Right hindlimb (tissue), 1 donor: ENCODE data around the gene TOPBP1.

ENCODE experiments used
- DNase-seq: peaks from one replicate; pipeline ENCODE4 v3.0.0-alpha.2; 2018

TOPBP1 gene

GRCh38 chr3:133606342-133606741, 55.4 kb downstream of the TOPBP1 start:
- no peak for DNase-seq

GRCh38 chr3:133600572-133601081, 61.1 kb downstream of the TOPBP1 start:
- DNase-seq: no peak

DNA sequence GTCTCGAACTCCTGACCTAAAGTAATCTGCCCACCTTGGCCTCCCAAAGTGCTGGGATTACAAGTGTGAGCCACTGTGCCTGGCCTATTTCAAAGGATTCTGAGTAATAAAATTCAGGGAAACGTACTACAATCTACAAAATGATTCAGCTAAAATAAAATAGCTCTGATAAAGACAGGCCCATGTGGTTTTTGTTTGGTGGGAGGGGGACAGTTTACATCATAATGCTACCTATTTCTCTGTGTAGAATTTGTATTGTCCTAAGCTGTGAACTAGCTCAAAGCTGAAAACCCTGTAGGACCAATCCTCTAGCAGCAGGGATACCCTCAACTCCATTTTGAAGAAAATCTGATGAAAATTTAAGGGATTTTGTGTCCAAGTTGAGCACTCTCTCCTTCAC, 62.5 kb downstream of the TOPBP1 start:
- no peak for DNase-seq

GRCh38 chr3:133598405-133598804, 63.3 kb downstream of the TOPBP1 start:
- DNase-seq: no peak

DNA sequence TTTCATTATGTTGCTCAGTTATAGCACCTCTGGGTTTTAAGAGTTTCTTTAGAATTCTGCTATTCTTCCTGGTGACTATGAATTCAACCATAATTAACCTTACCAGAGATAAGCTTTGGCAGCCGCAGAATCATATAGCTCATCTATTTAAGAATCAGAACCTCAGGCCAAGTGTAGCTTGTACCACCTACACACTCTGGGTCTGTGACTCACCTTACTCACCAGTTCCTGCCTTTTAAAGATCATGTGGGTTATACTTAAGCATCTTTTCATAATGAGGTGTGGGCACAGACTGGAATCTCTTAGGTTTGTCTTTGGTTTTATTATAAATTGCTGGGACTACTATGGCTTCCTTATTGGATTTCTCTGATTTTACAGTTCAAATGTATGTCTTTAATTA, 66.4 kb downstream of the TOPBP1 start:
- no peak for DNase-seq

DNA sequence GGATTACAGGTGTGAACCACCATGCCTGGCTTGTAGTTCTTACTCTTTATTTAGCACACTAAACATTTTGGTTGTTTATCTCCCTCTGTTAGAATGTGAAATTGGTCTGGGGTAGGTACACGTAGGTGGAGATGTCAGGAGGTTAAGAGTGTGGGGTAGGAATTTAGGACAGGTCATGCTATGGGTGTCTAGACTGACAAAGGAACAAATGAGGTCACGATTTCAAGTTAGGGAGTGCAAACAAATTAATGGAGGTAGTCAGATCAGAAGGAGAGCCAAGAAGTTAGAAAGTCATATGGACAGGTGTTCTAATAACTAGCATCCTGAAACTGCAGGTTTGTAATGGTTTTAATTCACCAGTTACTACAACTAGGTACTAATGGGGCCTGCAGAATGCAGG, 68.5 kb downstream of the TOPBP1 start:
- DNase-seq: no peak

GRCh38 chr3:133592843-133593242, 68.9 kb downstream of the TOPBP1 start:
- no peak for DNase-seq

- no peak for DNase-seq
Observed at GRCh38 chr3:133591271-133591742, 70.4 kb downstream of the TOPBP1 start.

DNA sequence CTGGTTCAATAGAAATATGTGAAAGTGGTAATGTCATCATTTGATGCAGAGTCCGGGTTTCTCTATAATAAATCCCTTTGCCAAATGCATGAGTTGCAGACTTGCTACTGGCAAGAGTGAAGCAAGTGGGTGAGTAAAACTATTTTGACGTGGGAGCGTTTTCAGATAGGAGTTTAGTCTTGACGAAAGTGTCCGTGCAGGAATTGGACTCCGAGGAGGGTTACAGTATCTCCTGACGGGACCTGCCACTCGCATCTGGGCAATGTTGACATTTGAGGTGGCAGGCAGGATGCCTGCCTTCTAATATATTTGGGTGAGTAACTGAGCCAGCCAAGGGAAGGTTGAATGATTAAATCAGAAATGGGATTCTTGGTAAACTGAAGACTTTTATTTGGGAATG, 72.2 kb downstream of the TOPBP1 start:
- no peak for DNase-seq

DNA sequence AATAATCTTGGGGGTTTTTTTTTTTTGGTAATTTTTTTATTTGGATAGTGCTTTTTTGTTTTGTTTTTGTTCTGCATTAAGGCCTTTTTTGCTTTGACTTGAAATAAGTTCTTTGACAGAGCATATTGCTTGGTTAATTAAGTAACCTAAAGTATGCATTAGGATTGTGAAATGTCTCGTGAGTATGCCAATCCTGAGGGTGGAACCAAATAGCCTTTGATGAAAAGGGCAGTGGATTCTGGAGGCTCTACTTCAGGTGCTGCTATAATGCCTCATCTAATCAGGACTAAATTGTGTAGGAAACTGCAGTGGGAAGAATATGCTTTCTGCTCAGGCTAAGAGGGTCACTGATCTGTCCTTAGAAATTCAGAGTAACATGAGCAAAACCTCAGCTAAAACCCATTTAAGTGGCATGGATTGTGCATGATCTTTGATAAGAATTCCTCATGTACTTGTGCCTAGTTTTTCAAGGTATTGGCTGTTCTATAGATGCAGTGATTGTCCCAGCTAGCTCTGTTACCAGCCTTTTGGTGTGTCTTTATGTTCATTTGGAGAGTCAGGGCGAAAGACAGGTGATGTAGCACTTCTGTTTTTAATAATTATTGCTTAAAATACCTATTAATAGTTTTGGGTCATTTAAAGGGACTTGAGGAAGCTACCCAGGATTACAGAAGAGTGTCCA, 72.8 kb downstream of the TOPBP1 start:
- DNase-seq: no peak

DNA sequence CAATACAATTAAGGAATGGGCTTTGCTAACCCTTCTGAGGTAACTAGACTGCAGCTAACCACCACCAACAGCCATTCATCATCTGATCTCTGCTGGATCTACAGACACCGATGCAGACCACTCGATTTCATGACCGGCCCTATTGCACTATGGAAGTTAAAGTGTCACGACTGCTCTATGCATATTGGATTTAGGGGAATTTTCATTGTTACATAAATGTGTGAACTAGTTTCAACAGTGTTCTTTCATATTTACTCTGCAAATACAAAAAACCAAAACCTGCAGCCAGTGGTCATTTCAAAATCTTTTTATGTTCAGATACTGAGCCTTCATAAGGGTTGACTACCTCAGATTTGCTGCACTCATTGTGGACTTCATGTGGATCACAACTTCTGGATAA, 73.7 kb downstream of the TOPBP1 start:
- DNase-seq: no peak

DNA sequence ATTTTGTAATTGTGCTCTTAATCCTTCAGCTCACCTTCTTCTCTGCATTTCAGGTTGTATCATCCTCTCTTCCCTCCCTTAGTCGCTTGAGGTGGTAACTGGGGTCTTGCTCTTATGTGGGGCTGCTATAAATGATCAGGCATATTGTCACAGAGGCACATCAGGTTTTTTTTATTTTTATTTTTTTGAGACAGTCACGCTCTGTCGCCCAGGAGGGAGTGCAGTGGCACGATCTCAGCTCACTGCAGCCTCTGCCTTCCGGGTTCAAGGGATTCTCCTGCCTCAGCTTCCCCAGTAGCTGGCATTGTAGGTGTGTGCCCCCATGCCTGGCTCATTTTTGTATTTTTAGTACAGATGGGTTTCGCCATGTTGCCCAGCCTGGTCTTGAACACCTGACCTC, 78.3 kb downstream of the TOPBP1 start:
- no peak for DNase-seq

DNA sequence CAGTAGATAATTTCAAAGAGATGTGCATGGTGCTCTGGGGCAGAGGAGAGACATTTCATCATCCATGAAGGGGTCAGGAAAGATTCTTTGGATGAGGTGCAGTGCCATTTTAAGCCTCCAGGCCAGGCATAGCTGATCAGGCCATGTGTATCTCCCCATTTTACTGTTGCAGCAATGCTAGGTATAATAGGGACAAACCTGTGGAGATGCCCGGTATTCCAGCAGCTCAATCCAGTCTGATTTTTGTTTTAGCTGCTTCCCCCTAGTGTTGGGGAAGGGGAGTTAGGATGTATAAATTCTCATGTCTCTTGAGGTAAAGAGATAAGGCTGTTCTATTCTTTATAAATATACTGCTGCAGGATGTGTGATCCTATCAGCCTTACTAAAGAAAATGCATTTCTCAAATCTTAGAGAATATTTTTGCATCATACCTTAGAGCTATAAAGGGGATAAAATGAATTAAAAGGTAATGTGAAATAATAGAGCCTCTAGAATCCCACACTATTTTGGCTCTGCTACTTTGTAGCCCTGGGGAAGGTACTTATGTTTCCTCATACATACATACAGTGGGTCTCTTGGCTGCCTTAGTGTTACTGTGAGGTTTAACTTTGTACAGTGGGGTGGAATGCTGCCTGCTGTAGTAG, 83.1 kb downstream of the TOPBP1 start:
- no peak for DNase-seq

GRCh38 chr3:133576169-133576568, 85.6 kb downstream of the TOPBP1 start:
- DNase-seq: no peak

DNA sequence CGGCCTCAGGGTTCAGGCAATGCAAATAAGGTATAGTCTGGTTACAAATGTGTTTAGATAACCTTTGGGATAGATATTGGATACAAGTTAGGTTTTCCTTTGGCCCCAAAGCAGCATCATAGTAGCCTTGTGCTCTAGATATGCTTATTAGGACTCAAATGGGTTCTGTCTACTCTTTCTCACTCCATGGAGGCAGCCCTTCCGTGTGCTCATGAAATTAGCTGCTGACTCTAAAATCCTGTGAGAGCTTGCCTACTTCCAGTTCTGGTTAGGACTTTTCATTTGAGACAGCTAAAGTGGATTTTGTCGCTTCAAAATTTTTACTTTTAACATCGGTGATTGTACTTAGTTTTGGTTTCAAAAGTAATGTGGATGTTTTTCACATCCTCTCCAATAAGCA, 86.7 kb downstream of the TOPBP1 start:
- no peak for DNase-seq

DNA sequence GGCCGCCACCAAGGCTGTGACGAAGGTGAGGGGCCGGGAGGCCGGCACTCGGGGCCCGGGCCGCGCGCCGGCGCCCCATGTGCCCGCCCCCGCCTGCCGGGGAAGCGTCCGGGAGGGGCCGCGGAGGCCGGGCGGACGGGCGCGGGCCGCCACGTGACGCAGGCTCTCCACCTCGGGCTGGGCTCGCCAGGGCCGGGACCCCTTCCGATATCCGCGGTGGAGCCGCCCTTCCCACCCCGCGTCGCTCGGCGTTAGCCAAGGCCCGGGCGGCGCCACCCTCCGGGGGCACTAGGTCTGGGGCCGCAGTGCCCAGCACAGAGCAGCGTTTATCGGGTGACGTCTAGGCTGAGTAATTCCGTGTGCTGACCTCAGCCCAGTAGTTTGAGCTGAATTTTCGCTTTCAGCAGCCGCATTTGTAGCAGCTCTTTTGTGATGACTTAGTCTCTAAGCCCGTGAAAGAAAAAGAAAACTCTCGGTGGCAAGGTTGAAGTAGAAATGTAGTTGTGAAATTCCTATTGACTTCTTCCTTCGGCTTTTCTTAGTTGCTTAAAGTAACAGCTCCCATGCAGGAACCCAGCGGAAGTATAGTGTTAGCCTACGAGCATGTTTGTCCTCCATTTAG, 87.4 kb downstream of the TOPBP1 start:
- DNase-seq: peak; percentile 81

DNA sequence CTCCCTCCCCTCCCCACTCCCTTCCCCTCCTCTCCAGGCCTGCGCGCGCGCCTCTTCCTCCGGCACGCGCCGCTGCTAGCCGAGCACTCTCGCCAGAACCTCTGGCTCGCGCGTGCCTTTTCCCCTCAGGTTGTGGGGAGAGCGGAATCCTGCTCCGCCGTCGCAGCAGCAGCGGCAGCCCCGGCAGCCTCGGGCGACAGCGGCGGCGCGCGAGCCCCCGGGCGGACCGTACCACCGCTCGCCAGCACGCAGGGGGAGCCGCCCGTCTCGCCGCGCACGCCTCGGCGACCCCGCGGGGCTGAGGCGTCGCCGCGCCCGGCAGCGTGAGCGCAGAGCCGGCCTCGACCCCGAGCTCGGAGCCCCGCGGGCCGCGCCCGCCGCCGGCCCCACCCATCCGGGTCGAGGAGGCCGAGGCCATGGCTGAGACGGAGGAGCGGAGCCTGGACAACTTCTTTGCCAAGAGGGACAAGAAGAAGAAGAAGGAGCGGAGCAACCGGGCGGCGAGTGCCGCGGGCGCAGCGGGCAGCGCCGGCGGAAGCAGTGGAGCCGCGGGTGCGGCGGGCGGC, 88.0 kb downstream of the TOPBP1 start, which contains the start of gene CDV3:
TSS of gene CDV3 (plus strand) at position 58 of the 566 bp plus-strand sequence. CDS start at position 417, 359 bp downstream.
- no peak for DNase-seq

DNA sequence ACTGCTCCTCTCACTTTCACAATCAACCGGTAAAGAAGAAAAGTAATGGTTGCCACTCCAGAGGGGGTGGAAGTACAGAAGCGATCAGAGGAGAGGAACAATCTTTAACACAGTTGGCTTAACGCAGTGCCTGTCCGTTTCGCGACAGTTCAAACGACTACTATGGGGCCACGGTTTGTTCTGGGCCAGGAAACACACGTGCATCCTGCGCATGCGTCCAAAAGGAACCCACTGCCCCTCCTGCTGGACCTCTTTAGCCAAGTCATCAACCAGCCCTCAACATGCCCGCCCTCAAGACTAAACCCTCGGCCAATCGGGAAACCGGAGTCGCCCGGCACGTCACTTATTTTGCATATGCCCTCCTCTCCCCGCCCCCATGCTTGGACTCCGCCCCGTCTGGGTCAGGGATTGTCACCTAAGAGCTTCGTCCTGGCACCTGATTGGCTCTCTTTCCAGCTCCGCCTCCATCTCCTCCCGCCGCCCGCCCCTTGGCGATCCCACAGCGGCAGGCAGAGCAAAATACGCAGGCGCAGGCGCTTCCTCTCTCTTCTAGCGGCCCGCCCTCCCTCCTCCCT, 88.6 kb downstream of the TOPBP1 start:
- peak; percentile 100 for DNase-seq

DNA sequence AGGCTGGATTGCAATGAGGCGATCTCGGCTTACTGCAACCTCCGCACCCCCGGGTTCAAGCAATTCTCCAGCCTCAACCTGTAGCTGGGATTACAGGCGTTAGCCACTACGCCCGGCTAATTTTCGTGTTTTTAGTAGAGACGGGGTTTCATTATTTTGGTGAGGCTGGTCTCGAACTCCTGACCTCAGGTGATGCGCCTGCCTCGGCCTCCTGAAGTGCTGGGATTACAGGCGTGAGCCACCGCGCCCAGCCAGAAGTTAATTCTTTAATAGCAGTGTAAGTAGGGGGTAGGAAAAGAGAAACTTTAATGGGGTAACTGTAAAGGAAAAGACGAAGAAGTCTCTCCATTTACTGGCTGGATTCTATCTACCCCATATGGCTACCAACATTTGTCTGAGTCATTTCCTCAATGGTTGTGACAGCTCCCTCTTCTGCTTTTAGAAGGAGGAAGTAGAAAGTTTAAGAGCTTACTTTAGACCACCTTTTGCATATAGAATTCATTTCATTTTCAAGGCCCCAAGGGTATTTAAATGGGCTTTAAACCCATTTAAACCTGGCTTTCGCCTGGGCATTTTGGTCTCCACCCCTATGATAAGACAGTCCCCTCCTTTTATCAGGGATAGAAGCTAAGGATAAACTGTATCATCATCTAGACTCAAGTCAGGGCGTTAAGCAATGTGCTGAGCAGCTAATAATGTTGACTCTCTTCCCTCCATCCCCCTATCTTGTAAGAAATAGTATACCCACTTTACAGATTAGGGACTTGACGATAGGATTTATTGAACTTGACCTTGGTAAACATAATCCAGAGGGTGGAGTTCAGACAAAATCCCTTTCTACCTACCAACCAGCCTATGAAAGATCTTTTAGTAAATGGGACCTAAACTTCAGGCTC, 89.3 kb downstream of the TOPBP1 start:
- no peak for DNase-seq

GRCh38 chr3:133570937-133571320, 90.8 kb downstream of the TOPBP1 start:
- DNase-seq: no peak

- DNase-seq: peak; percentile 77
Observed at GRCh38 chr3:133570139-133570936, 91.4 kb downstream of the TOPBP1 start.
